Measurements from ENCODE around the gene NCDN.

GRCh38 chr1:35575416-35575958, 17.9 kb downstream of the NCDN start:
- TF ChIP-seq EZH2 (IDR thresholded peaks at IDR 0.05; ENCODE audit: low read length, missing control alignments) = no peak
- TF ChIP-seq, protein P1, sequence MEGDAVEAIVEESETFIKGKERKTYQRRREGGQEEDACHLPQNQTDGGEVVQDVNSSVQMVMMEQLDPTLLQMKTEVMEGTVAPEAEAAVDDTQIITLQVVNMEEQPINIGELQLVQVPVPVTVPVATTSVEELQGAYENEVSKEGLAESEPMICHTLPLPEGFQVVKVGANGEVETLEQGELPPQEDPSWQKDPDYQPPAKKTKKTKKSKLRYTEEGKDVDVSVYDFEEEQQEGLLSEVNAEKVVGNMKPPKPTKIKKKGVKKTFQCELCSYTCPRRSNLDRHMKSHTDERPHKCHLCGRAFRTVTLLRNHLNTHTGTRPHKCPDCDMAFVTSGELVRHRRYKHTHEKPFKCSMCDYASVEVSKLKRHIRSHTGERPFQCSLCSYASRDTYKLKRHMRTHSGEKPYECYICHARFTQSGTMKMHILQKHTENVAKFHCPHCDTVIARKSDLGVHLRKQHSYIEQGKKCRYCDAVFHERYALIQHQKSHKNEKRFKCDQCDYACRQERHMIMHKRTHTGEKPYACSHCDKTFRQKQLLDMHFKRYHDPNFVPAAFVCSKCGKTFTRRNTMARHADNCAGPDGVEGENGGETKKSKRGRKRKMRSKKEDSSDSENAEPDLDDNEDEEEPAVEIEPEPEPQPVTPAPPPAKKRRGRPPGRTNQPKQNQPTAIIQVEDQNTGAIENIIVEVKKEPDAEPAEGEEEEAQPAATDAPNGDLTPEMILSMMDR (conservative IDR thresholded peaks at IDR 0.05 in 1 of 2, IDR thresholded peaks at IDR 0.05 in 1 of 2; ENCODE audit: low read depth in 1 of 2, low read length in 2 of 2) = no peak

All from fibroblast of lung (primary cell).